Stomach (tissue), 4 donors: Measurements from ENCODE around the gene SDR42E2.

Experiments used
- EP300 ChIP-seq: sonication (generic); formaldehyde crosslinking; IDR thresholded peaks from one replicate; pipeline ENCODE4 v1.6.1; 2017; ENCODE audit warnings: antibody characterized with exemption
- POLR2A ChIP-seq, 4 donors: fragments of 450-650 bp; IDR thresholded peaks; one replicate each; pipeline ENCODE4 v1.6.1; 2016; ENCODE audit warnings: antibody characterized with exemption in 4 of 4, control low read depth in 2 of 4, mild to moderate bottlenecking in 1 of 4, moderate library complexity in 1 of 4
- POLR2AphosphoS5 ChIP-seq, 3 donors: sonication (generic); formaldehyde crosslinking; IDR thresholded peaks; one replicate each; pipeline ENCODE4 v1.6.1; 2016; ENCODE audit warnings: antibody characterized with exemption in 3 of 3
- TF ChIP-seq, protein P1 (sequence below), 7 experiments: fragments of 450-650 bp in 4 of 7; fragments of 200-600 bp in 3 of 7; sonication (generic) in 3 of 7; IDR thresholded peaks; one replicate each; pipeline ENCODE4 v1.5.1; 2016 to 2019; ENCODE audit warnings: antibody characterized with exemption in 7 of 7, control low read depth in 2 of 7, mild to moderate bottlenecking in 1 of 7

DNA sequence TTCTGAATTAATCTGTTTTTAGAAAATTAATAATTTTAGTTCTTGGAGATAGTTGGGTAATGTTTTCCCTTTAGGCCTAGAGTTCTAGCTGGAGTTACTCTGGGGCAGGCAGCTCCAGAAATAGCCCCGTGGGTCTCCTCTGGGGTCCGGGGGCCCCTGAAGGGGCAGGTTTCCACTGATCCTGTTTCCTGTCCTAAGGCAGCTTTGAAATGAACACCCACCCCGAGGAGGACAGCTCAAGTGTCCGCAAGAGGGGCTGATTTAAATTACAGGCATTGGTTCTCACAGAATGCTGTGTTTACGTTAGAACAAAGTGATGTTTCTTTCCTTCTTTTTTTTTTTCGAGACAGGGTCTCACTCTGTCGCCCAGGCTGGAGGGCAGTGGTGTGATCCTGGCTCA lies 67.6 kb downstream of the SDR42E2 start:
- TF ChIP-seq, protein P1, sequence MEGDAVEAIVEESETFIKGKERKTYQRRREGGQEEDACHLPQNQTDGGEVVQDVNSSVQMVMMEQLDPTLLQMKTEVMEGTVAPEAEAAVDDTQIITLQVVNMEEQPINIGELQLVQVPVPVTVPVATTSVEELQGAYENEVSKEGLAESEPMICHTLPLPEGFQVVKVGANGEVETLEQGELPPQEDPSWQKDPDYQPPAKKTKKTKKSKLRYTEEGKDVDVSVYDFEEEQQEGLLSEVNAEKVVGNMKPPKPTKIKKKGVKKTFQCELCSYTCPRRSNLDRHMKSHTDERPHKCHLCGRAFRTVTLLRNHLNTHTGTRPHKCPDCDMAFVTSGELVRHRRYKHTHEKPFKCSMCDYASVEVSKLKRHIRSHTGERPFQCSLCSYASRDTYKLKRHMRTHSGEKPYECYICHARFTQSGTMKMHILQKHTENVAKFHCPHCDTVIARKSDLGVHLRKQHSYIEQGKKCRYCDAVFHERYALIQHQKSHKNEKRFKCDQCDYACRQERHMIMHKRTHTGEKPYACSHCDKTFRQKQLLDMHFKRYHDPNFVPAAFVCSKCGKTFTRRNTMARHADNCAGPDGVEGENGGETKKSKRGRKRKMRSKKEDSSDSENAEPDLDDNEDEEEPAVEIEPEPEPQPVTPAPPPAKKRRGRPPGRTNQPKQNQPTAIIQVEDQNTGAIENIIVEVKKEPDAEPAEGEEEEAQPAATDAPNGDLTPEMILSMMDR (IDR thresholded peaks at IDR 0.05), result no peak
- TF ChIP-seq POLR2AphosphoS5 (IDR thresholded peaks at IDR 0.05) (no peak), POLR2A (IDR thresholded peaks at IDR 0.05) (no peak), EP300 (no peak)
